ENCODE data around the gene MFSD1. TPM values are rescaled to one million over a fixed set of nuclear protein-coding genes. Genes with fewer than 3 reads are reported as not detected.

The MFSD1 gene
- total RNA-seq (2014; rRNA removed; shearing (Covaris generic)) = 18.0 and 23.9 TPM in 2 replicates

DNA sequence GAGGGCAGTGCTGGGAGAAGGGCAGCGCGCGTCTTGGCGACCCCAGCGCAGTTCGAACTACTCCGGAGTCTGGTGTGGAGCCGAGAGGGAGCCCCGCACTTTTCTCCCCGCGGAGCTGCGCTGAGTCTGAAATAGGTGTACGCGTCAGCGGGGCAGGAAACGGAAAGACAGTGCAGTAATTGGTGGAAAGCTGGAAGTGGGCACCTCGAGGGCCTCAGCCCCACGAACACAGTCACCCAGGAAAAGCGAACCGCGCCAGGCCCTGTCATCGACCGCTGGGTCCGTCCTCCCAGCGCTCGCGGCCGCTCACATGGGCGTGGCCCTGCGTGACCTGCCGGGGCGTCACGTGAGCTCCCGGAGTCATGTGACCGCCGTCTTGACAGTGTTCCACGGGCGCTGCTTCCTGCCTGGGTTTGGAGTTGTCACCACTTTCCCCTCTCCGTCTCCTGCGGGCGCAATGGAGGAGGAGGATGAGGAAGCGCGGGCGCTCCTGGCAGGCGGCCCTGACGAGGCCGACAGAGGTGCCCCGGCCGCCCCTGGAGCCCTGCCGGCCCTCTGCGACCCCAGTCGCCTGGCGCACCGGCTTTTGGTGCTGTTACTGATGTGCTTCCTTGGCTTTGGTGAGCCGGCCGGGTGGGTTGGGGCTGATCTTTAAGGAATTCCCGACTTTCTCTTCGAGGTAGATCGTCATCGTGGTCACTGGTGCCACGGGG, at the start of gene MFSD1:
Gene MFSD1 (plus strand): TSS at position 359 of the 713 bp plus-strand sequence. CDS start 99 bp downstream, at position 458.
- no peaks in the 10 kb centered on the region for H3K9me3 ChIP-seq (replicated peaks)

GRCh38 chr3:158753854-158754253, 48.0 kb upstream of the MFSD1 start:
- no peaks in the 10 kb centered on the region for H3K9me3 ChIP-seq (replicated peaks)
- H3K36me3 ChIP-seq = no peaks in the 10 kb centered on the region
- no peak overlapping the region for H3K4me3 ChIP-seq
- H3K27ac ChIP-seq = no peak overlapping the region
- H3K4me1 ChIP-seq = no peaks in the 10 kb centered on the region
- no peaks in the 10 kb centered on the region for H3K27me3 ChIP-seq
- no peak for DNase-seq

More for the DNA sequence above, at the start of gene MFSD1:
- Histone ChIP-seq H3K4me3 (peak within 1 kb of the TSS; percentile 89), H3K36me3 (no peaks in the 10 kb centered on the region), H3K27ac (no peak within 1 kb of the TSS; the same call in 1 of the 2 replicates), H3K27me3 (no peaks in the 10 kb centered on the region), H3K4me1 (no peaks in the 10 kb centered on the region)
- peak; percentile 83 to 85 for DNase-seq

DNA sequence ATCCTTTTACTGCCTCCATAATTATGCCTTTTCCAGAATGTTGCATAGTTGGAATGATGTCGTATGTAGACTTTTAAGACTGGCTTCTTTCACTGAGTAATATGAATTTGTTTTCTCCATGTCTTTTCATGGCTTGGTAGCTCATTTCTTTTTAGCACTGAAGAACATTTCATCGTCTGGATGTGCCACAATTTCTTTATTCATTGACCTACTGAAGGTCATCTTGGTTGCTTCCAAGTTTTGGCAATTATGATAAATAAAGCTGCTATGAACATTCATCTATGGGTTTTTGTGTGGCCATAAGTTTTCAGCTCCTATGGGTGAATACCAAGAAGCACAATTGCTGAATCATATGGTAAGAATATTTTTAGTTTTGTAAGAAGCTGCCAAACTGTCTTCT, 46.4 kb upstream of the MFSD1 start:
- Histone ChIP-seq H3K27me3 (no peaks in the 10 kb centered on the region), H3K4me1 (no peaks in the 10 kb centered on the region), H3K4me3 (no peak overlapping the region), H3K36me3 (no peaks in the 10 kb centered on the region), H3K9me3 (replicated peaks) (no peaks in the 10 kb centered on the region), H3K27ac (no peak overlapping the region)
- DNase-seq = no peak

DNA sequence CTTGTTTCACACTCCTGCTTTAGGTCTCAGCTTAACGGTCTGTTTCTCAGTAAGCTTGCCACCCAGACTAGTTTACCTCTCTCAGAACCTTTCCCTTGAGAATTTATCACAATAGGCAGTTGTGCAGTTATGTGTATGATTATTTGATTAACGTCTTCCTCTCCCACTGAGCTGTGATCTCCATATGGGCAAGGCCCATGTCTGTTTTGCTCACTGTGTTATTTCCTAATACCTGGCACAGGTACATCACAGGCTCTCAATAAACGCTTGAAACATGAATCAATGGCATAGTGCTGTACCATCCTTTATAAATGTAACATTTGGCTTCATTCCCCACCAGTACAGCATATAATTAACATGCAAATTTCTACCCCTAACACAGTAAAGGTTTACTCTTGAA, 40.5 kb upstream of the MFSD1 start:
- Histone ChIP-seq H3K4me1 (no peaks in the 10 kb centered on the region), H3K27me3 (no peaks in the 10 kb centered on the region), H3K27ac (no peak overlapping the region), H3K36me3 (no peaks in the 10 kb centered on the region), H3K9me3 (replicated peaks) (no peaks in the 10 kb centered on the region), H3K4me3 (no peak overlapping the region)
- DNase-seq = no peak

DNA sequence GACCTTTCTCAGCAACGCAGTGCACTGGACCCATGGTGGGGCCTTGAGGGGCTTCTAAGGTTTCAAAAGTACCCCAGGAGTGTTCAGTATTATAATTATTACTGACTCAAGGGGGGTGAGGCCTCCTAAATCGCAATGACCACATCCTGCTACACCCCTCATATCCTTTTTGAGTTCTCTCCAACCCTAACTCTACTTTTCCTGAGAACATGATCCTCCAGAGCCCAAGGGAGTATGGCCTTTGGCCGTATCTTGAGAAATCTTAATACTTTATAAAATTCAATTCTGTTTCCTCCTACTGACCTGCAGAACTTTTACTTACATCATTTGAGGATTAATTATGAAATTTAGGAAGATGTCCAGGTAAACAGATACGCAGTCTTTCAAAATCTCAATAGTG, 39.2 kb upstream of the MFSD1 start:
- Histone ChIP-seq H3K27ac (no peak overlapping the region), H3K36me3 (no peaks in the 10 kb centered on the region), H3K27me3 (no peaks in the 10 kb centered on the region), H3K4me1 (peaks cover under 1% of the 10 kb centered on the region; the same call in 1 of the 2 replicates), H3K4me3 (no peak overlapping the region), H3K9me3 (replicated peaks) (no peaks in the 10 kb centered on the region)
- DNase-seq = no peak

GRCh38 chr3:158763421-158763820, 38.4 kb upstream of the MFSD1 start:
- H3K27ac ChIP-seq = no peak overlapping the region
- peaks cover 5% of the 10 kb centered on the region for H3K4me1 ChIP-seq
- DNase-seq = no peak
- H3K9me3 ChIP-seq (replicated peaks) = no peaks in the 10 kb centered on the region
- no peaks in the 10 kb centered on the region for H3K36me3 ChIP-seq
- H3K27me3 ChIP-seq = no peaks in the 10 kb centered on the region
- no peak overlapping the region for H3K4me3 ChIP-seq

GRCh38 chr3:158765518-158766205, 36.2 kb upstream of the MFSD1 start:
- Histone ChIP-seq H3K9me3 (replicated peaks) (no peaks in the 10 kb centered on the region), H3K27ac (no peak overlapping the region), H3K4me3 (no peak overlapping the region), H3K27me3 (no peaks in the 10 kb centered on the region), H3K4me1 (peaks cover 24% of the 10 kb centered on the region), H3K36me3 (no peaks in the 10 kb centered on the region)
- no peak for DNase-seq

GRCh38 chr3:158766364-158766763, 35.5 kb upstream of the MFSD1 start:
- no peaks in the 10 kb centered on the region for H3K27me3 ChIP-seq
- H3K36me3 ChIP-seq = no peaks in the 10 kb centered on the region
- H3K27ac ChIP-seq = no peak overlapping the region
- no peak overlapping the region for H3K4me3 ChIP-seq
- H3K9me3 ChIP-seq (replicated peaks) = no peaks in the 10 kb centered on the region
- peaks cover 26% of the 10 kb centered on the region for H3K4me1 ChIP-seq
- DNase-seq = no peak

DNA sequence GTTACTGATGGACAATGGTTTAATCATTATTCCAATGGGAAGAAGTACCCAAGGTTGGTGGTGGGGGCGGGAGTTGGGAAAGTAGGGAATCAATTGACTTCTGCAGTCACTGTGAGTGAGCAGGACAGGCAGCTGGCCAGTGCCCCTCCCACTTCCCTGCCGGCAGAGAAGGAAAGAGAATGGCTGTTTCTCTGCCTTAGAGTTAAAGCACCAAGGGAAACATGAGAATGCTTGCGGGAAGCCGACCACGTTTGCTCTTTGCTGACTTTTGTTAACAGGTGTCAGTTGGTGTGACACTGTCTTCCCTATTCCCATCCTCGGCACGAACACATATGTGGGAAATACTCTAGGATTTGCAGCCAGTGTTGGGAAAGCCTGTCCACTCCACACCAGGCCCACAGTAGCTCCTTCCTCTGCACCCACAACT, 33.5 kb upstream of the MFSD1 start:
- peak; percentile 87 to 93 for DNase-seq

DNA sequence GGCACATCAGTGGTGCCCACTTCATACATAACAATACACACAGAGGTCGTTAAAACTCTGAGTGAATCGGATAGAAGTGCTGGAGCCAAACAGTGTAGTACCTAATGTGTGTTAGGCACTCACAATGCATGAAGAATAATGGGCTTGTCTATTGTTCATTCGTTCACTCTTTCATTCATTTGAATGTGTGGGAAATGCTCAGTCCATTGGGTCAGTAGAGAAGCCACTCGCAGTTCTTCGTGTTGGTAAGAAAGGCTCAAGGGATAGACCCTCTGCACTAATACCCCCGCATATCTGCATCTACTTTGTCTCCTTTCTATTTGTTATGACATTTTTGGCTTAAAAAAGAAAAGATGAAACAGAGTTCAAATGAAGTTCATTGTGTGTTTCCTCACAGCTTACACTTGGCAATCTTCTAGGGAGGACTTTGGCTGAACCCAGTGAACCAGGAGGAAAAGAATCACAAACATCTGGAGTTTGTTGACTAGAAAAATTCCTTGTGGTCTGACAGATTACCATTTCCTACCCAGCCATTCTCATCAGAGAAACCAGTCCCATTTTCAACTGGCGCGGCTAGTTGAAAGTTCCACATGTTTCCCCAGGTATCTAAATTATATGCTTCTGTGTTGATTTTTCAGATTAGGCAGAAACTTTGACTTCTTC, 32.8 kb upstream of the MFSD1 start:
- peak; percentile 17 to 67 for DNase-seq
- Histone ChIP-seq H3K27ac (peak overlapping the region; percentile 86), H3K4me1 (peaks cover 26% of the 10 kb centered on the region), H3K27me3 (no peaks in the 10 kb centered on the region), H3K9me3 (replicated peaks) (no peaks in the 10 kb centered on the region), H3K4me3 (peak overlapping the region; percentile 30), H3K36me3 (no peaks in the 10 kb centered on the region)

More for the DNA sequence above, 33.5 kb upstream of the MFSD1 start:
- Histone ChIP-seq H3K9me3 (replicated peaks) (no peaks in the 10 kb centered on the region), H3K27me3 (no peaks in the 10 kb centered on the region), H3K4me3 (peak overlapping the region; percentile 30), H3K27ac (peak overlapping the region; percentile 86), H3K36me3 (no peaks in the 10 kb centered on the region), H3K4me1 (peaks cover 26% of the 10 kb centered on the region)

DNA sequence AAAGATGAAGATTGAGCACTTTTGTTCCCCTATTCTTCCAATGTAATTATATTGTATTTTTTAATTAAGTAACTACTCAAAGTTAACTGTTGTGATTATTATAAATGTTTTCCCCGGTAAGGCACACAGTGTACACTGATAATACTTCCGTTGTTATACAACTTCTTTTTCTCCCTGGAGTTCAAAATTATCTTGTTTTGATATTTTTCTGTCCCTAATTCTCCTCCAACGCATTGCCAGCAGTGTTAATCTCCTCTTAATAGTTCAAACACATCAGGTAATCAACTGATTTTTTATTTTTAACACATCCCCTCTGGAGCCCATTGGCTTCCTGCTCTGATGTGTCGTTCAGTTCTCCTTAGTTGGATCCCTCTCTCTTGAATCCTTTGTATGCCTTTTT, 32.3 kb upstream of the MFSD1 start:
- H3K27ac ChIP-seq = peak overlapping the region; percentile 86

GRCh38 chr3:158769952-158770740, 31.7 kb upstream of the MFSD1 start:
- peaks cover 26% of the 10 kb centered on the region for H3K4me1 ChIP-seq
- no peak overlapping the region for H3K4me3 ChIP-seq
- peak; percentile 16 to 32 for DNase-seq
- no peaks in the 10 kb centered on the region for H3K27me3 ChIP-seq
- no peaks in the 10 kb centered on the region for H3K36me3 ChIP-seq
- peak overlapping the region; percentile 86 for H3K27ac ChIP-seq
- H3K9me3 ChIP-seq (replicated peaks) = no peaks in the 10 kb centered on the region

More for the DNA sequence above, 32.3 kb upstream of the MFSD1 start:
- peak overlapping the region; percentile 30; the same call in 1 of the 2 replicates for H3K4me3 ChIP-seq
- H3K27me3 ChIP-seq = no peaks in the 10 kb centered on the region
- H3K4me1 ChIP-seq = peaks cover 26% of the 10 kb centered on the region
- no peaks in the 10 kb centered on the region for H3K36me3 ChIP-seq
- no peak for DNase-seq
- H3K9me3 ChIP-seq (replicated peaks) = no peaks in the 10 kb centered on the region

GRCh38 chr3:158770741-158771350, 31.0 kb upstream of the MFSD1 start:
- H3K27ac ChIP-seq = no peak overlapping the region
- H3K4me1 ChIP-seq = peaks cover 26% of the 10 kb centered on the region
- H3K36me3 ChIP-seq = no peaks in the 10 kb centered on the region
- DNase-seq = no peak
- no peaks in the 10 kb centered on the region for H3K27me3 ChIP-seq
- no peaks in the 10 kb centered on the region for H3K9me3 ChIP-seq (replicated peaks)
- no peak overlapping the region for H3K4me3 ChIP-seq

DNA sequence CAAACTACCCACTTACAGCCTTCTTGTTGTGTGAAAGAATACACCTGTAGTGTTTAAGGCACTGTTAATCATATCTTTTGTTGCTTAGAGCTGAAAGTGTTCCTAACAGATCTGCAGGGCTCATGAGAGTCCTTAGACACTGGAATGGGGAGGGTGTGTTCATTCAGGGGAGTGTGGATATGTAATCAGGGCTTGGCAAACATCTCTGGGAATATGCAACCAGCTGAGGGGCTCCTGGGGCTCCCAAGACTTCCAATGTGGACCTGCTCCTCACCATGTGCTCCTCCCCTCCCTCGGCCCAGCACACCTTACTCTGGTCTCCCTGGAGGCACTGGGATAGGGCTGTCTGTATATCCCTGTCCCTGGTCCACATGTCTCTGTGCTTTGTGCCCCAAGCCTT, 30.3 kb upstream of the MFSD1 start:
- H3K36me3 ChIP-seq = no peaks in the 10 kb centered on the region
- DNase-seq = no peak
- H3K27ac ChIP-seq = no peak overlapping the region
- H3K4me1 ChIP-seq = peaks cover 26% of the 10 kb centered on the region
- no peak overlapping the region for H3K4me3 ChIP-seq
- H3K27me3 ChIP-seq = no peaks in the 10 kb centered on the region
- no peaks in the 10 kb centered on the region for H3K9me3 ChIP-seq (replicated peaks)
